ENCODE data around the gene UTS2.
A peak's percentile ranks its signal among the peaks of the same experiment; 100 is the strongest.

Gene UTS2

GRCh38 chr1:7863756-7864328 is 11.0 kb upstream of the UTS2 start:
- no peak for DNase-seq (ENCODE audit: low read depth in 2 of 2)

GRCh38 chr1:7862211-7863060 is 9.6 kb upstream of the UTS2 start:
- no peak for DNase-seq (ENCODE audit: low read depth in 2 of 2)

DNA sequence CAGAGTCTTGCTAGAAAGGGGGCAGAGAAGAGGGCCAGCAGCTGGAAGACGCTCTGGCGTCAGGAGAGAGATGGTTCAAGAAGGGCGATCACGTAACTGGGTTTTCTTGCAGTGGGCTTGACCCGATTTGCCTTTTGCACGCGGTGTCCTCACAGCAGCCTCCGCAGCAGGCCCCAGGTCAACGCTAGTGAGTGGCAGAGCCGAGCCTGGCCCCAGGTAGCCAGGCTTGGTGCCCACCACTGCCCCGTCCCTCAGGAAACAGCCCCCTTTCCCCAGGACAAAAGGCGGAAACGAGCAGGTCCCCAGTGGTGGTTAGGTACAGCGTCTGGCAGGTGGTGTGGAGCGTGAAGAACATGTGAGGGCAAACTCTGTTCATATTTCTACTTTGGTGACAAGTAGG is 8.6 kb upstream of the UTS2 start:
- DNase-seq (ENCODE audit: low read depth in 2 of 2) = no peak

- no peak for DNase-seq (ENCODE audit: low read depth in 2 of 2)
Measured at GRCh38 chr1:7860130-7860529, 7.3 kb upstream of the UTS2 start.

DNA sequence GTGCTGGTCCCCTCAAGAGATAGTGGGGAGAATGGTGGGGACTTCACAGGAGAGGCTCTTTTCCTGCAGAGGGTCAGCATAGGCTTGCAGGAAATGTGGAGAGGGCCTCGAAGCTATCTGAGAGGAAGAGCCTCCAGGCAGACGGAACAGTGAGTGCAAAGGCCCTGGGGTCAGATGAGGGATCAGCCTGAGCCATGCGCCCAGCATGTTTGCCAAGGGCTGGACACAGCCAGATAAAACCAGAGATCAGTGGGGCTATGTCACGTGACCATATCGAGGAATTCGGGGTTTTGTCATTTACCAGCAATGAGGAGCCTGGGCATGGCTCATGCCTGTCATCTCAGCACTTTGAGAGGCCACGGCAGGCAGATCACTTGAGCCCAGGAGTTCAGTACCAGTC is 6.5 kb upstream of the UTS2 start:
- no peak for DNase-seq (ENCODE audit: low read depth in 2 of 2)

DNA sequence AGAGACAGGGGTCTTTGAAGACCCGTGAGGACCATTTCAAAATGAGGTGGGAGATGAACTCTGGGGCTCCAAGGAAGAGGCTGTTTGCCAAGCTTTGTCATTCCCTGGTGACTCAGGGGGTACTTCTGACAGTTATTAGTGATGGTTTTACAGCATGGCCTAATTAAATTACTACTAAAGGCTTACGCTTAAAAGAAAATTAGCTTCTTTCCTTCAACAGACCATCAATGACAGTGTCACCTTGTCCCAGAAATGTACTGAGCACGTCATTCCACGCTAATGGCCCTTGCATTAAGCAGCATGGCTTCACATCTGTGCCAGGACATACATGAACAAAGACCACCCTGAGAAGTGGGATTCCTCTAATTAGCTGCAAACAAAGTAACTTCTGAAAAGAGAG is 5.1 kb upstream of the UTS2 start:
- DNase-seq (ENCODE audit: low read depth in 2 of 2) = no peak

- no peak for DNase-seq (ENCODE audit: low read depth in 2 of 2)
Measured at GRCh38 chr1:7857000-7857399, 4.1 kb upstream of the UTS2 start.

DNA sequence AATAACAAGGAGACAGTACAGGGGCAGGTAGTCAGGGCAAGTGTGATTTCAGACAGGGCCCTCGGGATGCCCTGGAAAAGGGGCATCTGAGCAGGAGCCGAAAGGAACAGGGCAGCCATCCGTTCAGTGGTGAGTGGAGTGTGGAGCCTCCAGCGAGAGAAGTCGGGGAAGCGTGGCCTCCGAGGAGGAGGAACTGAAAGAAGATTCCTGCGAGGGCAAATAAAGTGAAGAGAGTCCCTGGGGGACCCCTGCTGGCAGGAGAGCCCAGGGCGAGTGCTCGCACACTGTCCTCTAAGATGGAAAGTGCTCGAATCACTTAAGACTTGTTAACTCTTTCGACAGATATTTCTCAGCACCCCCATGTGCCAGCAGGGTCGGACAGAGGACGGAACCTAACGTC is 3.5 kb upstream of the UTS2 start:
- no peak for DNase-seq (ENCODE audit: low read depth in 2 of 2)

DNA sequence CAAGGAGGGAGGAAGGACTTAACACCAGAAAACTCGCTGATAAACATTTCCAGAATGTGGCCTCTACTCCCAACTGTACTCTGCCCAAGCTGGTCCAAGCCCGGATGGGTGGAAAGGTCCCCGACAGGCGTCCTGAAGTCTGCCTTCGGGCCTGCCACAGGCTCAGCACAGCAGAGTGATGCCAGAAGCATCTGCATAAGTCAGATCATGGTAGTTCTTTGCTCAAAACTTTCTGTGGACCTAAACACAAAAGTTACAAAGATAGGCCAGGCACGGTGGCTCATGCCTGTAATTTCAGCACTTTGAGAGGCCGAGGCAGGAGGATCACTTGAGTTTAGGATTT is 790 bp upstream of the UTS2 start:
- no peak for DNase-seq (ENCODE audit: low read depth in 2 of 2)

- DNase-seq (ENCODE audit: low read depth in 2 of 2) = no peak
Measured at GRCh38 chr1:7850786-7851185, 2.1 kb downstream of the UTS2 start.

- no peak for DNase-seq (ENCODE audit: low read depth in 2 of 2)
Measured at GRCh38 chr1:7847599-7847998, 5.3 kb downstream of the UTS2 start.

GRCh38 chr1:7846656-7847055 is 6.2 kb downstream of the UTS2 start:
- no peak for DNase-seq (ENCODE audit: low read depth in 2 of 2)

GRCh38 chr1:7845761-7846160 is 7.1 kb downstream of the UTS2 start:
- DNase-seq (ENCODE audit: low read depth in 2 of 2) = no peak

DNA sequence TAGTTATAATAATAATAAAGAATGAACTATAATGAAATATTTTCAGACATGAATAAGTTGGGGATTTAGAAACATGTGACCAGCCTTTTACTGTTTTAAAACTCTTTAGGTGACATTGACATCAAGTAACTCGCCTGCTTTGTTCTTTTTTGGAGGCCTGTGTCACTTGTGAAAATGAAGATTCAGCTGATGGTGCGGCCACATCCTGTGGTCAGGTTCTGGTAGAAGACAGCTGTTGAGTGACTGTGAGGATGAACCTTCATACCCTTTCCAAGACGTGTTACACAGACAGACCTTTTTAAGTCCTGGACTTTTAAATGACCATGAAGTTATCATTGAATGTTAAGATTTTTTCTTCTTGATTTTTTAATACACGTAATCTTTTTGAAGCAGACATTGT is 10.3 kb downstream of the UTS2 start:
- DNase-seq (ENCODE audit: low read depth in 2 of 2) = peak in 1 of 2 donors; percentile 10

DNA sequence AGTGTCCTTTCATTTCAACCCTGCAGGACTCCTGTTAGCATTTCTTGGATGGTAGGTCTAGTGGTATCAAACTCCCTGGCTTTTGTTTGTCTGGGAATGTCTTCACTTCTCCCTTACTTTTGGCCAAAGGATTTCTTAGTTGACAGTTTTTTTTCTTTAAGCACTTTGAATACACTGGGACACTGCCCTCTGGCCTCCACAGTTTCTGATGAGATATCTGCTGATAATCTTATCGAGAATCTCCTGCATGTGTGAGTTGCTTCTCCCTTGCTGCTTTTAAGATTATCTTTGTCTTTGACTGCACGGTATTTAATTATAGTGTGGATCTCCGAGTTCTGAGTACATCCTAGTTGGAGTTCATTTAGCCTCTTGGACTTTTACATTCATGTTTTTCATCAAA is 13.3 kb downstream of the UTS2 start:
- no peak for DNase-seq (ENCODE audit: low read depth in 2 of 2)

DNA sequence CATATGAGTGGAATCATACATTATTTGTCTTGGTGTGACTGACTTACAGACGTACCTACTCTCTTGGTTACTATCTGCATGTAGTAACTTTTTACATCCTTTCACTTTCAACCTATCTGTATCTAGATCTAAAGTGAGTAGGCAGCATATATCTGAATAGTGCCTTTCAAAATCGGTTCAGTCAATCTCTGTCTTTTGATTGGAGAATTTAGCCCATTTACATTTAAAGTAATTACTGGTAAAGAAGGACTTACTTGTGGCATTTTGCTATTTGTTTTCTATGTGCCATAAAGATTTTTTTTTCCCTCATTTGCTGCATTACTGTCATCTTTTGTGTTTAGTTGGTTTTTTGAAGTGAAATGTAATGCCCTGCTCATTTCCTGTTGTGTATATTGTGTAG is 14.2 kb downstream of the UTS2 start:
- DNase-seq (ENCODE audit: low read depth in 2 of 2) = no peak

- no peak for DNase-seq (ENCODE audit: low read depth in 2 of 2)
Measured at GRCh38 chr1:7833035-7833434, 19.8 kb downstream of the UTS2 start.

- no peak for DNase-seq (ENCODE audit: low read depth in 2 of 2)
Measured at GRCh38 chr1:7831458-7831857, 21.4 kb downstream of the UTS2 start.

DNA sequence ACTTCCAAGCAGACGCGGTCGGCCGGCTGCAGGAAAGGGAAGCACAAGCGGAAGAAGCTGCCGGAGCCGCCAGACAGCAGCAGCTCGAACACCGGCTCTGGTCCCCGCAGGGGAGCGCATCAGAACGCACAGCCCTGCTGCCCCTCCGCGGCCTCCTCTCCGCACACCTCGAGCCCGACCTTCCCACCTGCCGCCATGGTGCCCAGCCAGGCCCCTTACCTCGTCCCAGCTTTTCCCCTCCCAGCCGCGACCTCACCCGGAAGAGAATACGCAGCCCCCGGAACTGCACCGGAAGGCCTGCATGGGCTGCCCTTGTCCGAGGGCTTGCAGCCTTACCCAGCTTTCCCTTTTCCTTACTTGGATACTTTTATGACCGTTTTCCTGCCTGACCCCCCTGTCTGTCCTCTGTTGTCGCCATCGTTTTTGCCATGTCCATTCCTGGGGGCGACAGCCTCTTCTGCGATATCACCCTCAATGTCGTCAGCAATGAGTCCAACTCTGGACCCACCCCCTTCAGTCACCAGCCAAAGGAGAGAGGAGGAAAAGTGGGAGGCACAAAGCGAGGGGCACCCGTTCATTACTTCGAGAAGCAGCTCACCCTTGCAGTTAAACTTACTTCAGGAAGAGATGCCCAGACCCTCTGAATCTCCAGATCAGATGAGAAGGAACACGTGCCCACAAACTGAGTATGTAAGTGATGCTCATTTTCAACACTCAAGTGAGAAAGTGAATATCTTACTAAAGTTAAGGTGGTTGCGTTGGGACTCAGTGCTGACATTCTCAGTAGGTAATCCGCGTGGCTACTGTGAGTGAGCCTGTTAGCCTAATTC is 25.5 kb downstream of the UTS2 start:
- peak in 1 of 2 donors; percentile 9 for DNase-seq (ENCODE audit: low read depth in 2 of 2)

DNA sequence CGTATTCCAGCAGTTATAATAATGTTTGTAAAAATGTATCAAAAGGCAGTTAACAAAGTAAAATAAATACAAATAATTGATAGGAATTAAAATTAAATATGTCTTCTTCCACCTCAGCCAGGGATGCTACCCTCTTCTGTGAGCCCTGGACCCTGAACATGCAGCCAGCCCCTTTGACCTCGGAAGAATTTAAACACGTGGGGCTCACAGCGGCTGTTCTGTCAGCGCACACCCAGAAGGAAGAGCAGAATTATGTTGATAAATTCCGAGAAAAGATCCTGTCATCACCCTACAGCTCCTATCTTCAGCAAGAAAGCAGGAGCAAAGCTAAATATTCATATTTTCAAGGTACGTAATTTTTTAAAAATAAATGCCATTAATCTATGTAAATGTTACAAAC is 26.5 kb downstream of the UTS2 start:
- DNase-seq (ENCODE audit: low read depth in 2 of 2) = no peak

- DNase-seq (ENCODE audit: low read depth in 2 of 2) = no peak
Measured at GRCh38 chr1:7824701-7825100, 28.2 kb downstream of the UTS2 start.

DNA sequence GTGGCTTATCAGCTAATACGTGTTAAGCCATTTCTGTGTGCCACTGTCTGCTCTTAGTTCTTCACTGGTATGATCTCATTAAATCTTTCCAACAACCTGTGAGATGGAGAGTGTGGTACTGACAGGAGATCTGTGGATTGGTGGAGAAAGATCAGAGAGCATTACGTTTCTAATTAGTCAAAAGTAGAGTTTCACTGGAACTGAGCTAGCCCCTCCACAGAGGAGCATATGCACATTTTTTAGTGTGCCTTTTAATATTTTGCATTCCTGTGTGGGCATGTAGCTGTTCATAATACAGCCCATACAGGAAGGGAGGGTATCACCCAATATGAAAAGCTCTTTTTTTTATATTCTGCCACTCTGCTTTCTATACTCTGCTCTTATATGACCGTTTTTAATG is 31.6 kb downstream of the UTS2 start:
- DNase-seq (ENCODE audit: low read depth in 2 of 2) = no peak
